K562 (cell line): ENCODE data around the gene IRS1.

Experiments used
- BCLAF1 ChIP-seq, 2 experiments: fragments of 450-650 bp in 1 of 2; IDR thresholded peaks; 2 replicates each; pipeline ENCODE4 v1.6.1; 2011 to 2017; ENCODE audit warnings: low read depth in 2 of 2, antibody characterized with exemption in 1 of 2, borderline replicate concordance in 1 of 2, low read length in 1 of 2, mild to moderate bottlenecking in 1 of 2, mixed read lengths in 1 of 2; ENCODE audit not compliant: control insufficient read depth in 1 of 2
- GABPA ChIP-seq: fragments of 200-800 bp; sonication (Bioruptor generic); conservative IDR thresholded peaks from 2 replicates; pipeline ENCODE4 v1.6.1; 2016; ENCODE audit warnings: low read depth, missing genetic modification characterization, missing compliant biosample characterization
- OTX1 ChIP-seq: fragments of 450-650 bp; formaldehyde crosslinking; IDR thresholded peaks from 2 replicates; pipeline ENCODE4 v1.4.0; 2022; ENCODE audit warnings: mild to moderate bottlenecking
- RHOXF2B ChIP-seq: fragments of 250-450 bp; sonication (Bioruptor Pico); conservative IDR thresholded peaks from 2 replicates; pipeline ENCODE4 v1.5.1; 2021
- ZNF274 ChIP-seq: IDR thresholded peaks from 2 replicates; pipeline ENCODE4 v1.6.1; 2011; ENCODE audit warnings: low read depth, mild to moderate bottlenecking, low read length, moderate library complexity, borderline replicate concordance
- TF ChIP-seq, protein P1 (sequence below), 3 experiments: IDR thresholded peaks in 2 of 3; conservative IDR thresholded peaks in 1 of 3; 2 replicates each; pipeline ENCODE4 v1.5.1; 2011 to 2012; ENCODE audit warnings: low read length in 3 of 3, mild to moderate bottlenecking in 3 of 3, control low read depth in 2 of 3, improper control_type of control experiment in 1 of 3, inconsistent platforms in 1 of 3, low read depth in 1 of 3, mixed read lengths in 1 of 3, moderate library complexity in 1 of 3; ENCODE audit not compliant: insufficient read depth in 2 of 3
- TF ChIP-seq, protein P2 (sequence below): sonication (generic); formaldehyde crosslinking; IDR thresholded peaks from 2 replicates; pipeline ENCODE4 v1.8.0; 2022; ENCODE audit warnings: mild to moderate bottlenecking, missing genetic modification reagents

- TF ChIP-seq BCLAF1 (IDR thresholded peaks at IDR 0.05; ENCODE audit: borderline replicate concordance in 1 of 2, control insufficient read depth in 1 of 2, low read depth in 2 of 2, low read length in 1 of 2) (no peak), GABPA (tag) (no peak), OTX1 (CRISPR knock-in tag) (no peak), ZNF274 (no peak), RHOXF2B (no peak)
- TF ChIP-seq, protein P1, sequence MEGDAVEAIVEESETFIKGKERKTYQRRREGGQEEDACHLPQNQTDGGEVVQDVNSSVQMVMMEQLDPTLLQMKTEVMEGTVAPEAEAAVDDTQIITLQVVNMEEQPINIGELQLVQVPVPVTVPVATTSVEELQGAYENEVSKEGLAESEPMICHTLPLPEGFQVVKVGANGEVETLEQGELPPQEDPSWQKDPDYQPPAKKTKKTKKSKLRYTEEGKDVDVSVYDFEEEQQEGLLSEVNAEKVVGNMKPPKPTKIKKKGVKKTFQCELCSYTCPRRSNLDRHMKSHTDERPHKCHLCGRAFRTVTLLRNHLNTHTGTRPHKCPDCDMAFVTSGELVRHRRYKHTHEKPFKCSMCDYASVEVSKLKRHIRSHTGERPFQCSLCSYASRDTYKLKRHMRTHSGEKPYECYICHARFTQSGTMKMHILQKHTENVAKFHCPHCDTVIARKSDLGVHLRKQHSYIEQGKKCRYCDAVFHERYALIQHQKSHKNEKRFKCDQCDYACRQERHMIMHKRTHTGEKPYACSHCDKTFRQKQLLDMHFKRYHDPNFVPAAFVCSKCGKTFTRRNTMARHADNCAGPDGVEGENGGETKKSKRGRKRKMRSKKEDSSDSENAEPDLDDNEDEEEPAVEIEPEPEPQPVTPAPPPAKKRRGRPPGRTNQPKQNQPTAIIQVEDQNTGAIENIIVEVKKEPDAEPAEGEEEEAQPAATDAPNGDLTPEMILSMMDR (IDR thresholded peaks at IDR 0.05 in 2 of 3, conservative IDR thresholded peaks at IDR 0.05 in 1 of 3; ENCODE audit: insufficient read depth in 2 of 3, low read depth in 1 of 3, low read length in 3 of 3), result no peak
- TF ChIP-seq, protein P2, sequence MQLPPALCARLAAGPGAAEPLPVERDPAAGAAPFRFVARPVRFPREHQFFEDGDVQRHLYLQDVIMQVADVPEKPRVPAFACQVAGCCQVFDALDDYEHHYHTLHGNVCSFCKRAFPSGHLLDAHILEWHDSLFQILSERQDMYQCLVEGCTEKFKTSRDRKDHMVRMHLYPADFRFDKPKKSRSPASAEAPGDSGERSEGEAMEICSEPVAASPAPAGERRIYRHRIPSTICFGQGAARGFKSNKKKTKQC, result no peak
Measured at GRCh38 chr2:226701052-226701451, 98.6 kb downstream of the IRS1 start.
